ENCODE measurements around the gene DNAJB4.
A peak's percentile ranks its signal among the peaks of the same experiment; 100 is the strongest.

DNAJB4 gene

GRCh38 chr1:78038071-78038470 lies 33.3 kb downstream of the DNAJB4 start:
- no peak for DNase-seq (ENCODE audit: low spot score)
- no peak for TF ChIP-seq CTCF (IDR thresholded peaks at IDR 0.05; ENCODE audit: extremely low read depth, missing control alignments)

GRCh38 chr1:78038491-78038939 lies 33.8 kb downstream of the DNAJB4 start:
- DNase-seq (ENCODE audit: low spot score) = no peak
- TF ChIP-seq CTCF (IDR thresholded peaks at IDR 0.05; ENCODE audit: extremely low read depth, missing control alignments) = no peak

GRCh38 chr1:78040484-78041089 lies 35.8 kb downstream of the DNAJB4 start:
- no peak for DNase-seq (ENCODE audit: low spot score)
- no peak for TF ChIP-seq CTCF (IDR thresholded peaks at IDR 0.05; ENCODE audit: extremely low read depth, missing control alignments)

GRCh38 chr1:78043436-78043835 lies 38.7 kb downstream of the DNAJB4 start:
- no peak for DNase-seq (ENCODE audit: low spot score)
- no peak for TF ChIP-seq CTCF (IDR thresholded peaks at IDR 0.05; ENCODE audit: extremely low read depth, missing control alignments)

GRCh38 chr1:78044796-78045562 lies 40.2 kb downstream of the DNAJB4 start:
- no peak for DNase-seq (ENCODE audit: low spot score)
- TF ChIP-seq CTCF (IDR thresholded peaks at IDR 0.05; ENCODE audit: extremely low read depth, missing control alignments) = no peak

GRCh38 chr1:78045563-78045925 lies 40.8 kb downstream of the DNAJB4 start:
- no peak for DNase-seq (ENCODE audit: low spot score)
- no peak for TF ChIP-seq CTCF (IDR thresholded peaks at IDR 0.05; ENCODE audit: extremely low read depth, missing control alignments)

- DNase-seq (ENCODE audit: low spot score) = peak; percentile 41
- no peak for TF ChIP-seq CTCF (IDR thresholded peaks at IDR 0.05; ENCODE audit: extremely low read depth, missing control alignments)
Measured at GRCh38 chr1:78045926-78046778, 41.4 kb downstream of the DNAJB4 start, which contains the start of gene GIPC2. GIPC2 (plus strand) TSS chr1:78045966; CDS start chr1:78046095, 129 bp downstream.
